ENCODE measurements around the gene ACIN1. TPM values are rescaled to one million over a fixed set of nuclear protein-coding genes. Genes with fewer than 3 reads are reported as not detected.

The ACIN1 gene
- total and polyA plus RNA-seq, 10 of the 15 experiments (the other 5 are each of a cell fraction or from before 2014, with no cell fraction given), result 4.3 to 148 (median 93.4) TPM

- TF ChIP-seq NR2F1 (conservative IDR thresholded peaks at IDR 0.05) (no peak), CEBPB (IDR thresholded peaks at IDR 0.05; ENCODE audit: borderline replicate concordance in 1 of 2, low read depth in 2 of 2, low read length in 2 of 2) (no peak), PBX3 (IDR thresholded peaks at IDR 0.05; ENCODE audit: insufficient replicate concordance, low read depth, low read length) (no peak), CBX3 (IDR thresholded peaks at IDR 0.05; ENCODE audit: borderline replicate concordance, low read depth) (no peak), MTA2 (IDR thresholded peaks at IDR 0.05; ENCODE audit: low read depth) (no peak), TCF7 (IDR thresholded peaks at IDR 0.05; ENCODE audit: borderline replicate concordance) (no peak), GABPA (IDR thresholded peaks at IDR 0.05; ENCODE audit: low read depth) (no peak), MEF2A (IDR thresholded peaks at IDR 0.05; ENCODE audit: insufficient read depth, low read depth, low read length) (no peak), MLLT1 (IDR thresholded peaks at IDR 0.05) (no peak), RAD21 (IDR thresholded peaks at IDR 0.05; ENCODE audit: insufficient read depth, low read depth, low read length) (peak; percentile 62), CEBPZ (IDR thresholded peaks at IDR 0.05; ENCODE audit: low read depth, low read length) (no peak), ZBTB33 (IDR thresholded peaks at IDR 0.05) (no peak), USF2 (IDR thresholded peaks at IDR 0.05; ENCODE audit: borderline replicate concordance, low read depth, low read length) (no peak), USF1 (IDR thresholded peaks at IDR 0.05; ENCODE audit: borderline replicate concordance, extremely low read length, insufficient read depth, low read depth, low read length) (no peak), TAF1 (IDR thresholded peaks at IDR 0.05; ENCODE audit: borderline replicate concordance, low read depth, low read length) (no peak), CHD4 (IDR thresholded peaks at IDR 0.05) (no peak)
Measured at GRCh38 chr14:23068789-23069412, 26.0 kb downstream of the ACIN1 start (continued).

Measured in GM12878 (cell line).